NCI-H1436 treated with DMSO at 0.1 percent for 48 hours (cell line): ENCODE data around the gene OSBPL8.
"Not testable (repeated sequence)": the region's sequence is repeated elsewhere in the genome, so short reads cannot be mapped to it uniquely, and the experiment has no call there.

Experiments
- DNase-seq: peaks from one replicate; lab custom pipeline; 2025; lab: John Stamatoyannopoulos, UW

Gene OSBPL8

GRCh38 chr12:76360316-76360715 lies 199.3 kb downstream of the OSBPL8 start:
- DNase-seq: no peak

- DNase-seq: no peak
Measured at GRCh38 chr12:76356071-76356470, 203.5 kb downstream of the OSBPL8 start.

GRCh38 chr12:76348079-76348901 lies 211.3 kb downstream of the OSBPL8 start, which contains the start of gene BBS10:
BBS10 (minus strand) TSS chr12:76348415; CDS start chr12:76348358, 57 bp downstream.
- DNase-seq: peak; percentile 75

- DNase-seq: no peak
Measured at GRCh38 chr12:76346798-76347420, 212.7 kb downstream of the OSBPL8 start.

- no peak for DNase-seq
Measured at GRCh38 chr12:76346236-76346635, 213.3 kb downstream of the OSBPL8 start.

GRCh38 chr12:76345569-76345968 lies 214.0 kb downstream of the OSBPL8 start:
- no peak for DNase-seq

GRCh38 chr12:76341436-76342030 lies 218.0 kb downstream of the OSBPL8 start:
- DNase-seq: no peak

GRCh38 chr12:76340680-76341435 lies 218.7 kb downstream of the OSBPL8 start:
- DNase-seq: no peak

GRCh38 chr12:76337583-76337982 lies 222.0 kb downstream of the OSBPL8 start:
- no peak for DNase-seq

GRCh38 chr12:76332606-76333005 lies 227.0 kb downstream of the OSBPL8 start:
- DNase-seq: no peak

- DNase-seq: no peak
Measured at GRCh38 chr12:76329606-76330005, 230.0 kb downstream of the OSBPL8 start.

GRCh38 chr12:76329159-76329558 lies 230.4 kb downstream of the OSBPL8 start:
- DNase-seq: no peak

GRCh38 chr12:76319595-76320319 lies 239.8 kb downstream of the OSBPL8 start:
- not testable (repeated sequence) for DNase-seq

- DNase-seq: no peak
Measured at GRCh38 chr12:76318773-76319594, 240.6 kb downstream of the OSBPL8 start.

- no peak for DNase-seq
Measured at GRCh38 chr12:76317976-76318375, 241.6 kb downstream of the OSBPL8 start.

GRCh38 chr12:76316468-76316867 lies 243.1 kb downstream of the OSBPL8 start:
- DNase-seq: no peak

GRCh38 chr12:76313299-76313698 lies 246.3 kb downstream of the OSBPL8 start:
- DNase-seq: no peak

- DNase-seq: no peak
Measured at GRCh38 chr12:76312315-76312714, 247.3 kb downstream of the OSBPL8 start.

- no peak for DNase-seq
Measured at GRCh38 chr12:76311796-76312195, 247.8 kb downstream of the OSBPL8 start.

- no peak for DNase-seq
Measured at GRCh38 chr12:76310110-76310509, 249.5 kb downstream of the OSBPL8 start.

GRCh38 chr12:76308866-76309265 lies 250.7 kb downstream of the OSBPL8 start:
- no peak for DNase-seq
